Liver (tissue), 9 donors: ENCODE data around the gene ZNF536. TPM values are rescaled to one million over a fixed set of nuclear protein-coding genes. Genes with fewer than 3 reads are reported as not detected.

Experiments used
- DNase-seq: peaks from one replicate; pipeline ENCODE4 v3.0.0-alpha.2; 2017; ENCODE audit warnings: low spot score
- H3K27ac ChIP-seq, 2 donors: one replicate each; pipeline ENCODE4 v1.7.0; 2013; ENCODE audit warnings: inconsistent platforms in 2 of 2, low read length in 2 of 2, control low read depth in 1 of 2, low read depth in 1 of 2, mild to moderate bottlenecking in 1 of 2
- H3K27me3 ChIP-seq, 4 donors: one replicate each; pipeline versions ENCODE4 v1.6.1 to v1.7.0; 2013; ENCODE audit warnings: low read length in 3 of 4, inconsistent platforms in 1 of 4, mild to moderate bottlenecking in 1 of 4, moderate library complexity in 1 of 4; ENCODE audit not compliant: control insufficient read depth in 4 of 4, insufficient read depth in 4 of 4
- H3K36me3 ChIP-seq, 4 donors: one replicate each; pipeline versions ENCODE4 v1.6.1 to v1.7.0; 2013; ENCODE audit warnings: low read length in 3 of 4, mild to moderate bottlenecking in 3 of 4, low read depth in 1 of 4, moderate library complexity in 1 of 4; ENCODE audit not compliant: control insufficient read depth in 4 of 4, insufficient read depth in 3 of 4
- H3K4me1 ChIP-seq, 4 donors: one replicate each; pipeline versions ENCODE4 v1.6.1 to v1.7.0; 2013; ENCODE audit warnings: low read length in 3 of 4, mild to moderate bottlenecking in 3 of 4, moderate library complexity in 1 of 4; ENCODE audit not compliant: control insufficient read depth in 4 of 4, insufficient read depth in 4 of 4
- H3K4me3 ChIP-seq, 3 donors: one replicate each; pipeline versions ENCODE4 v1.6.1 to v1.7.0; 2013; ENCODE audit warnings: low read length in 3 of 3, control low read depth in 1 of 3, low read depth in 1 of 3, mild to moderate bottlenecking in 1 of 3
- H3K9ac ChIP-seq, 2 donors: one replicate each; pipeline ENCODE4 v1.7.0; 2013; ENCODE audit warnings: low read length in 2 of 2, mild to moderate bottlenecking in 2 of 2, moderate library complexity in 2 of 2, control low read depth in 1 of 2, low read depth in 1 of 2
- H3K9me3 ChIP-seq, 4 donors: one replicate each; pipeline versions ENCODE4 v1.6.1 to v1.7.0; 2013; ENCODE audit warnings: low read length in 3 of 4; ENCODE audit not compliant: control insufficient read depth in 4 of 4
- FOXA1 ChIP-seq: IDR thresholded peaks from 2 replicates; pipeline ENCODE4 v1.6.1; 2016; ENCODE audit warnings: antibody characterized with exemption
- FOXA2 ChIP-seq: IDR thresholded peaks from 2 replicates; pipeline ENCODE4 v1.6.1; 2016; ENCODE audit warnings: antibody characterized with exemption
- GABPA ChIP-seq, 2 donors: IDR thresholded peaks in 1 of 2; conservative IDR thresholded peaks in 1 of 2; 2 replicates each; pipeline ENCODE4 v1.6.1; 2016; ENCODE audit warnings: antibody characterized with exemption in 2 of 2, mild to moderate bottlenecking in 1 of 2, moderate library complexity in 1 of 2
- HNF4A ChIP-seq, 2 donors: conservative IDR thresholded peaks; 2 replicates each; pipeline ENCODE4 v1.6.1; 2016; ENCODE audit warnings: antibody characterized with exemption in 2 of 2, mild to moderate bottlenecking in 2 of 2
- HNF4G ChIP-seq: IDR thresholded peaks from 2 replicates; pipeline ENCODE4 v1.6.1; 2016; ENCODE audit warnings: antibody characterized with exemption
- JUND ChIP-seq, 2 donors: IDR thresholded peaks; 2 replicates each; pipeline ENCODE4 v1.6.1; 2016; ENCODE audit warnings: antibody characterized with exemption in 2 of 2
- NR2F2 ChIP-seq: IDR thresholded peaks from 2 replicates; pipeline ENCODE4 v1.6.1; 2016; ENCODE audit warnings: antibody characterized with exemption
- RAD21 ChIP-seq, 2 donors: IDR thresholded peaks; 2 replicates each; pipeline ENCODE4 v1.6.1; 2016; ENCODE audit warnings: antibody characterized with exemption in 2 of 2, mild to moderate bottlenecking in 2 of 2
- RXRA ChIP-seq, 2 donors: IDR thresholded peaks; 2 replicates each; pipeline ENCODE4 v1.6.1; 2017 to 2018; ENCODE audit warnings: antibody characterized with exemption in 2 of 2, mild to moderate bottlenecking in 1 of 2
- SP1 ChIP-seq: IDR thresholded peaks from 2 replicates; pipeline ENCODE4 v1.6.1; 2018; ENCODE audit warnings: antibody characterized with exemption, mild to moderate bottlenecking
- TAF1 ChIP-seq: conservative IDR thresholded peaks from 2 replicates; pipeline ENCODE4 v1.6.1; 2016; ENCODE audit warnings: antibody characterized with exemption, mild to moderate bottlenecking
- YY1 ChIP-seq: IDR thresholded peaks from 2 replicates; pipeline ENCODE4 v1.6.1; 2016; ENCODE audit warnings: antibody characterized with exemption, mild to moderate bottlenecking
- WGBS: extraction: QIAGEN DNeasy Blood & Tissue Kit; methylation state at CpG from one replicate; pipeline ENCODE4 v1.1.7; 2013; 5-methylcytosine and 5-hydroxymethylcytosine counted together
- polyA plus RNA-seq, 2 donors: library from polyadenylated mRNA; stranded (reverse) in 1 of 2; unstranded in 1 of 2; fragments of 200-250 nt in 1 of 2; fragments of >200 nt in 1 of 2; fragmentation: Nextera tagmentation in 1 of 2; extraction: Ambion mirVana in 1 of 2; gene quantifications; one replicate each; pipeline versions ENCODE4 v1.2.1 to v1.2.3, GENCODE V29; 2013 to 2015
- total RNA-seq, 2 donors: library from RNA; depleted of rRNA; stranded (reverse); fragments of >200 nt; gene quantifications; one replicate each; pipeline ENCODE4 v1.2.3, GENCODE V29; 2014
- TF ChIP-seq, protein P1 (sequence below): IDR thresholded peaks from 2 replicates; pipeline ENCODE4 v1.6.1; 2016; ENCODE audit warnings: antibody characterized with exemption
- TF ChIP-seq, protein P2 (sequence below): IDR thresholded peaks from 2 replicates; pipeline ENCODE4 v1.6.1; 2016; ENCODE audit warnings: antibody characterized with exemption
- TF ChIP-seq, protein P3 (sequence below): fragments of 150-350 bp; IDR thresholded peaks from 2 replicates; pipeline ENCODE4 v1.5.1; 2017; ENCODE audit warnings: improper control_type of control experiment, low read depth, low read length; ENCODE audit not compliant: missing input control
- TF ChIP-seq, protein P4 (sequence below): IDR thresholded peaks from 2 replicates; pipeline ENCODE4 v1.6.1; 2016; ENCODE audit warnings: antibody characterized with exemption
- TF ChIP-seq, protein P5 (sequence below): IDR thresholded peaks from 2 replicates; pipeline ENCODE4 v1.6.1; 2016; ENCODE audit warnings: antibody characterized with exemption, mild to moderate bottlenecking
- donor health status: healthy.
- donor health status: healthy.
- donor health status: healthy.
- donor health status: healthy.
- donor health status: healthy.

Gene ZNF536
- total and polyA plus RNA-seq, 4 donors: 0.02 to 0.17 (median 0.08) TPM

DNA sequence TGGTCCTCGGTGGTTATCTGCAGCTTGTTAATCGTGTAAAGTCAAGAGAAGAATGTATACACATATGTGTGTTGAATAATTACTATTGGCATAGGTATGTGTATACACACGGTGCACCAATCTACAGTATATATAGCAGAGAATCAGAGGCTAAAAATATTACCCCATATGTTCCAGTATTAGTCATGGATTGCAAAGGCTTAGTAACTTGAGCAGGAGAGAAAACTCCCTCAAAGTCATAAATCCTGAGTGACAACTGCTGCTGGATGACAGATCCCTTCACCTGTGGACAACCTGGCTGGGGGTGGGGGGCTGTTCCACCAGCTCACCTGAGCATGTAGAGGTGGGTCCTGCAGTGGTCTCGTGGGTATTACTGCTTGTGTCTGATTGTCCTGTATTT is 185.0 kb downstream of the ZNF536 start:
- DNase-seq: no peak
- TF ChIP-seq, protein P1, sequence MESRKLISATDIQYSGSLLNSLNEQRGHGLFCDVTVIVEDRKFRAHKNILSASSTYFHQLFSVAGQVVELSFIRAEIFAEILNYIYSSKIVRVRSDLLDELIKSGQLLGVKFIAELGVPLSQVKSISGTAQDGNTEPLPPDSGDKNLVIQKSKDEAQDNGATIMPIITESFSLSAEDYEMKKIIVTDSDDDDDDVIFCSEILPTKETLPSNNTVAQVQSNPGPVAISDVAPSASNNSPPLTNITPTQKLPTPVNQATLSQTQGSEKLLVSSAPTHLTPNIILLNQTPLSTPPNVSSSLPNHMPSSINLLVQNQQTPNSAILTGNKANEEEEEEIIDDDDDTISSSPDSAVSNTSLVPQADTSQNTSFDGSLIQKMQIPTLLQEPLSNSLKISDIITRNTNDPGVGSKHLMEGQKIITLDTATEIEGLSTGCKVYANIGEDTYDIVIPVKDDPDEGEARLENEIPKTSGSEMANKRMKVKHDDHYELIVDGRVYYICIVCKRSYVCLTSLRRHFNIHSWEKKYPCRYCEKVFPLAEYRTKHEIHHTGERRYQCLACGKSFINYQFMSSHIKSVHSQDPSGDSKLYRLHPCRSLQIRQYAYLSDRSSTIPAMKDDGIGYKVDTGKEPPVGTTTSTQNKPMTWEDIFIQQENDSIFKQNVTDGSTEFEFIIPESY: no peak
- TF ChIP-seq RAD21 (IDR thresholded peaks at IDR 0.05) (no peak), GABPA (IDR thresholded peaks at IDR 0.05 in 1 of 2, conservative IDR thresholded peaks at IDR 0.05 in 1 of 2) (no peak), FOXA1 (no peak), TAF1 (no peak), HNF4A (conservative IDR thresholded peaks at IDR 0.05) (no peak), JUND (IDR thresholded peaks at IDR 0.05) (no peak), HNF4G (no peak), YY1 (no peak), SP1 (no peak), NR2F2 (no peak)
- TF ChIP-seq, protein P2, sequence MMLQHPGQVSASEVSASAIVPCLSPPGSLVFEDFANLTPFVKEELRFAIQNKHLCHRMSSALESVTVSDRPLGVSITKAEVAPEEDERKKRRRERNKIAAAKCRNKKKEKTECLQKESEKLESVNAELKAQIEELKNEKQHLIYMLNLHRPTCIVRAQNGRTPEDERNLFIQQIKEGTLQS: no peak
- TF ChIP-seq, protein P3, sequence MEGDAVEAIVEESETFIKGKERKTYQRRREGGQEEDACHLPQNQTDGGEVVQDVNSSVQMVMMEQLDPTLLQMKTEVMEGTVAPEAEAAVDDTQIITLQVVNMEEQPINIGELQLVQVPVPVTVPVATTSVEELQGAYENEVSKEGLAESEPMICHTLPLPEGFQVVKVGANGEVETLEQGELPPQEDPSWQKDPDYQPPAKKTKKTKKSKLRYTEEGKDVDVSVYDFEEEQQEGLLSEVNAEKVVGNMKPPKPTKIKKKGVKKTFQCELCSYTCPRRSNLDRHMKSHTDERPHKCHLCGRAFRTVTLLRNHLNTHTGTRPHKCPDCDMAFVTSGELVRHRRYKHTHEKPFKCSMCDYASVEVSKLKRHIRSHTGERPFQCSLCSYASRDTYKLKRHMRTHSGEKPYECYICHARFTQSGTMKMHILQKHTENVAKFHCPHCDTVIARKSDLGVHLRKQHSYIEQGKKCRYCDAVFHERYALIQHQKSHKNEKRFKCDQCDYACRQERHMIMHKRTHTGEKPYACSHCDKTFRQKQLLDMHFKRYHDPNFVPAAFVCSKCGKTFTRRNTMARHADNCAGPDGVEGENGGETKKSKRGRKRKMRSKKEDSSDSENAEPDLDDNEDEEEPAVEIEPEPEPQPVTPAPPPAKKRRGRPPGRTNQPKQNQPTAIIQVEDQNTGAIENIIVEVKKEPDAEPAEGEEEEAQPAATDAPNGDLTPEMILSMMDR: no peak
- TF ChIP-seq, protein P4, sequence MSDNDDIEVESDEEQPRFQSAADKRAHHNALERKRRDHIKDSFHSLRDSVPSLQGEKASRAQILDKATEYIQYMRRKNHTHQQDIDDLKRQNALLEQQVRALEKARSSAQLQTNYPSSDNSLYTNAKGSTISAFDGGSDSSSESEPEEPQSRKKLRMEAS: no peak
- H3K9me3 ChIP-seq: no peaks in the 10 kb centered on the region

DNA sequence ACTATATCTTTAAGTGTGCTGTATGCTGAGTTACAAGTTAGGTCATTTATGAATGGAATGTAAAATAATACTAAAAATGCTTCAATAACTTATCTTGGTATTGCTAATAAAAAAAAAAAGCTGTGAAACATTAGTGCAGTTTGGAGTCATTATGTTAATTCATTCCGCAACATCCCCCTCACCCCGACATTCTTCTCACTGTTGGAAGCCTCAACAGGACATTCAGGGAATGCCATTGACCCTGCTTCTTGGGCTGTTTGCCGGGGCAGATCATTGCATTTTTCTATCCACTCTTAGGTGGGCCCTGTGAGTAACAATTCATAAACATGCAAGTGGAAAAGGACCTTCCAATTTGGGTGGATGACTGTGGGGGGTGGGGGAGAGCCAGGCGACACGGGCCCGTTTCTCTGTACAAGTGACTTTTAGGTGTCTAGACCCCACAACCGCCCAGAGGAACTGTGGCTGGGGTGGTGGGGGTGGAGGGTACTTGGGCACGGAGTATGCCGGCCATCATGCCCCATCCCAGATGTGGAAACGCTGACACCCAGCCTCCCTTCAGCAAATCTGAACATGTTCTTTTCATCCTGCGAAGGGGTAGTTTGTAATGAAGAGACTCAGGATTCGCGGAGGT is 185.9 kb downstream of the ZNF536 start:
- WGBS: 69% methylated on average over 13 of the region's 13 CpGs

More for the DNA sequence above, 185.0 kb downstream of the ZNF536 start:
- Histone ChIP-seq H3K27ac (no peak overlapping the region), H3K4me1 (no peaks in the 10 kb centered on the region), H3K9ac (no peak overlapping the region), H3K27me3 (peaks cover 0 to 6% (median 2%) of the 10 kb centered on the region in 4 donors), H3K4me3 (no peak overlapping the region), H3K36me3 (no peaks in the 10 kb centered on the region)
- WGBS: 58% methylated on average over 4 of the region's 4 CpGs

More for the DNA sequence above, 185.9 kb downstream of the ZNF536 start:
- TF ChIP-seq HNF4G (no peak), RXRA (IDR thresholded peaks at IDR 0.05) (no peak), HNF4A (conservative IDR thresholded peaks at IDR 0.05) (no peak), TAF1 (no peak), RAD21 (IDR thresholded peaks at IDR 0.05) (no peak), GABPA (IDR thresholded peaks at IDR 0.05 in 1 of 2, conservative IDR thresholded peaks at IDR 0.05 in 1 of 2) (no peak), FOXA2 (no peak)
- TF ChIP-seq, protein P3: no peak
- TF ChIP-seq, protein P5, sequence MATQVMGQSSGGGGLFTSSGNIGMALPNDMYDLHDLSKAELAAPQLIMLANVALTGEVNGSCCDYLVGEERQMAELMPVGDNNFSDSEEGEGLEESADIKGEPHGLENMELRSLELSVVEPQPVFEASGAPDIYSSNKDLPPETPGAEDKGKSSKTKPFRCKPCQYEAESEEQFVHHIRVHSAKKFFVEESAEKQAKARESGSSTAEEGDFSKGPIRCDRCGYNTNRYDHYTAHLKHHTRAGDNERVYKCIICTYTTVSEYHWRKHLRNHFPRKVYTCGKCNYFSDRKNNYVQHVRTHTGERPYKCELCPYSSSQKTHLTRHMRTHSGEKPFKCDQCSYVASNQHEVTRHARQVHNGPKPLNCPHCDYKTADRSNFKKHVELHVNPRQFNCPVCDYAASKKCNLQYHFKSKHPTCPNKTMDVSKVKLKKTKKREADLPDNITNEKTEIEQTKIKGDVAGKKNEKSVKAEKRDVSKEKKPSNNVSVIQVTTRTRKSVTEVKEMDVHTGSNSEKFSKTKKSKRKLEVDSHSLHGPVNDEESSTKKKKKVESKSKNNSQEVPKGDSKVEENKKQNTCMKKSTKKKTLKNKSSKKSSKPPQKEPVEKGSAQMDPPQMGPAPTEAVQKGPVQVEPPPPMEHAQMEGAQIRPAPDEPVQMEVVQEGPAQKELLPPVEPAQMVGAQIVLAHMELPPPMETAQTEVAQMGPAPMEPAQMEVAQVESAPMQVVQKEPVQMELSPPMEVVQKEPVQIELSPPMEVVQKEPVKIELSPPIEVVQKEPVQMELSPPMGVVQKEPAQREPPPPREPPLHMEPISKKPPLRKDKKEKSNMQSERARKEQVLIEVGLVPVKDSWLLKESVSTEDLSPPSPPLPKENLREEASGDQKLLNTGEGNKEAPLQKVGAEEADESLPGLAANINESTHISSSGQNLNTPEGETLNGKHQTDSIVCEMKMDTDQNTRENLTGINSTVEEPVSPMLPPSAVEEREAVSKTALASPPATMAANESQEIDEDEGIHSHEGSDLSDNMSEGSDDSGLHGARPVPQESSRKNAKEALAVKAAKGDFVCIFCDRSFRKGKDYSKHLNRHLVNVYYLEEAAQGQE: no peak
- no peak for DNase-seq
- no peak overlapping the region for H3K27ac ChIP-seq
- no peak overlapping the region for H3K4me3 ChIP-seq
- no peak overlapping the region for H3K9ac ChIP-seq
- peaks cover 0 to 6% (median 2%) of the 10 kb centered on the region in 4 donors for H3K27me3 ChIP-seq
- H3K36me3 ChIP-seq: no peaks in the 10 kb centered on the region
- no peaks in the 10 kb centered on the region for H3K4me1 ChIP-seq
- no peaks in the 10 kb centered on the region for H3K9me3 ChIP-seq
